GM12873 (cell line): Measurements from ENCODE around the gene ZNF33A.

Experiments used
- CTCF ChIP-seq: IDR thresholded peaks from 2 replicates; pipeline ENCODE4 v1.5.1; 2012; ENCODE audit warnings: low read depth, mild to moderate bottlenecking, moderate library complexity, low read length, control low read depth; ENCODE audit not compliant: insufficient read depth; ENCODE audit errors: missing control alignments

The ZNF33A gene

GRCh38 chr10:38027986-38028385, 17.5 kb downstream of the ZNF33A start:
- TF ChIP-seq CTCF, result no peak

- no peak for TF ChIP-seq CTCF
Measured at GRCh38 chr10:38032886-38033285, 22.4 kb downstream of the ZNF33A start.

- TF ChIP-seq CTCF, result no peak
Measured at GRCh38 chr10:38038107-38038931, 27.8 kb downstream of the ZNF33A start.

- TF ChIP-seq CTCF, result no peak
Measured at GRCh38 chr10:38038932-38039245, 28.4 kb downstream of the ZNF33A start.

- no peak for TF ChIP-seq CTCF
Measured at GRCh38 chr10:38043516-38043915, 33.0 kb downstream of the ZNF33A start.

GRCh38 chr10:38045129-38045528, 34.7 kb downstream of the ZNF33A start:
- TF ChIP-seq CTCF, result no peak

GRCh38 chr10:38047666-38048065, 37.2 kb downstream of the ZNF33A start:
- TF ChIP-seq CTCF, result no peak
